LHCN-M2 (cell line): ENCODE results near the gene U2AF2. TPM values are rescaled to one million over a fixed set of nuclear protein-coding genes. Genes with fewer than 3 reads are reported as not detected.

ENCODE experiments used
- DNase-seq: peaks from one replicate; pipeline ENCODE4 v3.0.0-alpha.2; 2012; ENCODE audit warnings: low read depth
- polyA plus RNA-seq: library from polyadenylated mRNA; unstranded; fragments of >200 nt; gene quantifications from one replicate; pipeline ENCODE4 v1.2.1, GENCODE V29; 2012; ENCODE audit warnings: missing spikeins
- total RNA-seq: library from RNA; depleted of rRNA; stranded (reverse); fragments of >200 nt; gene quantifications from 2 replicates; pipeline ENCODE4 v1.2.3, GENCODE V29; 2014; rRNA removed

The U2AF2 gene
- 168 and 174 TPM in 2 replicates for total RNA-seq
- polyA plus RNA-seq: 161 TPM

GRCh38 chr19:55654868-55655647 is at the start of gene U2AF2:
TSS of gene U2AF2 (plus strand) at chr19:55655035. CDS start at chr19:55655105, 70 bp downstream.
- peak; percentile 84 for DNase-seq

GRCh38 chr19:55605207-55605636 is 49.6 kb upstream of the U2AF2 start:
- peak; percentile 96 for DNase-seq

- DNase-seq: peak; percentile 74
Measured at GRCh38 chr19:55605637-55606470, 49.0 kb upstream of the U2AF2 start, which contains the start of gene ZNF865. TSS of gene ZNF865 (plus strand) at chr19:55605647. CDS start at chr19:55613619, 7,972 bp downstream.

DNA sequence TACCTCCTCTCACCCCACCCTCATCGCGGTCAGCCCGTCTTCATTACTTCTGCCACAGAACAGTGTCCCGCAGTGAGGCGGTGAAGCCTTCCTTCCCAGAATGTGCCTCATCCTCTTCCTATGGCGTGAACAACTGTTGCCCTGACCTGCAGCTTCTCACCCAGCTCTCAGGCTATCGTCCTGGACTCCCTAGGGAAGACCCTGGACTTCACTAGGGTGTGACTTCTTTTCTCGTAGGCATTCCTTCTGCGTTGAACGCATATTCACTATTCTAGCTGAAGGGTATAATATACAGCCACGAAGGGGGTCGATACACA is 48.4 kb upstream of the U2AF2 start:
- no peak for DNase-seq

DNA sequence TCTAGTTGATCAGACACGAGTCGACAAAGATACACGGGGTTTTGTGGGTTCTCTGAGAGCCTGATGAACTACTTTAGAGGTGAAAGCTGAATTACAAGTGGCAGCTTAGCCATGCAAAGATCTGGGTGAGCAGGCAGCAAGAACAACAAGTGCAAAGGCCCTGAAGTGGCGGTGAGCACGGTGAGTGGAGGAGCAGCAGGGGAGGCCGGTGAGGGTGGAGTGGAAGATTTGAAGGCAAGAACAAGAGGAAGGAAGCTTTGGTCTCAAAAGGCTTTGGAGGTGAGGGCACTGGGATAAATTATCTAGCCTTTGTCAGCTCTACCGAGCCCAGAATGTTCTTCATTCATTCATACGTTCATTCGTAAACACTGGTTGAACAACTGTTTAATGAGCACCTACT is 48.0 kb upstream of the U2AF2 start:
- no peak for DNase-seq

DNA sequence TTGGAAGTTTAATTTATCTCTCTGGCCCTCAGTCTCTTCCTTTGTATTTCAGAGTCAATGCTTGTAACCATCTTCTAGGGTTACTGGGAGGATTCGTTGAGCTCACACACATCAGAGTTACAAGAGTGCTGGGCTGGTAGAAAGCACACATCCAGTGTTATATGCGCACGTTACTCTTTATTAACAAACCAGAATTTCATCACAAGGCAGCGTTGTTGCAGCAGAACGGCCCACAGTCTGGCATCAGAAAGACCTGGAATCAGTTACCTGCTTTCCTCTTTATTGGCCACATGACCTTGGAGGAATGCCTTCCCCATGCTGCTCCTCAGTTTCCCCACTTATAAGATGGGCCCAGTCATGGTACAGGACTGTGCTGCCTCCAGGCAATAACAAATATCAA is 45.5 kb upstream of the U2AF2 start:
- no peak for DNase-seq

DNA sequence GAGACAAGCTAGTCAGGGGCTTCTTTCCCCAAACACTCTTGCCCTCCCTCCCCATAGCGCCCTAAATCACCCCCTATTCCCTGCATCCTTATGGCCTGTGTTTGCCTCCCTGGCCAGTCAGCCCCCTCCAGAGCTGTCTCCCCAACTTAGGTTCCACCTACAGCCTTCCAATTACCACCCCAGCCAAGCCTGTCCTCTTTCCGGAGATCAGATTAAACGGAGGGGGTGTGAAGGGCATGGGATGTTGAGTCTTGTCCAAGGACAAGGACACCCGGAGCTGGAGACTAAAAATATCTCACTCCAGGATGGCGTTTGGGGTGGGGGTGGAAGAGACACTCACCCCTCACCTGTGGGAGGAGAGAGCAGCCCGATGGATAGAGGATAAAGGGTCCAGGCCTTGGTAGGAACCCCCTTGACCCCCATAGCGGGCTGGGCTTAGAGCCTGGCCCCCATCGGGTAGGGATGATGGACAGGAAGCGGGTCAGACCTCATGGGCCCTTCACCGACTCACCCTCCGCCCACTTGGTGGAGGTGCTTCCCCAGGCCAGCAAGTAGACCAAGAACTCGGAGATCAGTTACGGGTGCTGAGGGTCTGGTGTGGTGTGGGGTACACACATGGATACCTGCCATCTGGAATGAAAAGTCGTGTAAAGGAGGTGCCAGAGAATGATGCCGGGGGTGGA is 43.4 kb upstream of the U2AF2 start:
- DNase-seq: no peak

DNA sequence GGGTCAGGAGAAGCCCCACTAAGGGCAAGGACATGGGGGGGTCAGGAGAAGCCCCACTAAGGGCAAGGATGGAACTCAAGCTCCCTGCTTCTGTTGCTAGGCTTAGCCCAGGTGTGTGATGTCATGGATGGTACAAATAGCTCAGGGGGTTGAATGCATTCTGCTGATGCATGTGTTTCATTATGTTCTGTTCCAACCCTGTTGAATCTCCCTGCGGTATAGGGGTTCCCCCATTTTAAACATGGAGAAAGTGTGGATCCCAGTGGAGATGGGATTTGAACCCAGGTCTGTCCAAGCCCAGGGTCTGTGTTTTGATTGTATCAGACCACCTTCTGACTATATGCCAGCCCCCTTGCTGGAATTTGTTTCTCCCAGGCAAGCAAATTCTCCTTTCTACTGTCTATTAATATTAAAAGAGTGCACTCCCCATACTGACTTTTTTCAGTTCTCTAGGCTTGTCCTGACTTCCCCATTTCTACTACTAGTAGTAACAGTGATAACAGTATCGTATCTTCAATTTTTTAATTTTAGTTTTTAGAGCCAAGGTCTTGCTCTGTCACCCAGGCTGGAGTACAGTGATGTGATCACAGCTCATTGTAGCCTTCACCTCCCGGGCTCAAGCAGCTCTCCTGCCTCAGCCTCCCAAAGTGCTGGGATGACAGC is 42.7 kb upstream of the U2AF2 start:
- DNase-seq: no peak

- DNase-seq: no peak
Measured at GRCh38 chr19:55613396-55613795, 41.4 kb upstream of the U2AF2 start.

- no peak for DNase-seq
Measured at GRCh38 chr19:55613930-55614710, 40.7 kb upstream of the U2AF2 start.

DNA sequence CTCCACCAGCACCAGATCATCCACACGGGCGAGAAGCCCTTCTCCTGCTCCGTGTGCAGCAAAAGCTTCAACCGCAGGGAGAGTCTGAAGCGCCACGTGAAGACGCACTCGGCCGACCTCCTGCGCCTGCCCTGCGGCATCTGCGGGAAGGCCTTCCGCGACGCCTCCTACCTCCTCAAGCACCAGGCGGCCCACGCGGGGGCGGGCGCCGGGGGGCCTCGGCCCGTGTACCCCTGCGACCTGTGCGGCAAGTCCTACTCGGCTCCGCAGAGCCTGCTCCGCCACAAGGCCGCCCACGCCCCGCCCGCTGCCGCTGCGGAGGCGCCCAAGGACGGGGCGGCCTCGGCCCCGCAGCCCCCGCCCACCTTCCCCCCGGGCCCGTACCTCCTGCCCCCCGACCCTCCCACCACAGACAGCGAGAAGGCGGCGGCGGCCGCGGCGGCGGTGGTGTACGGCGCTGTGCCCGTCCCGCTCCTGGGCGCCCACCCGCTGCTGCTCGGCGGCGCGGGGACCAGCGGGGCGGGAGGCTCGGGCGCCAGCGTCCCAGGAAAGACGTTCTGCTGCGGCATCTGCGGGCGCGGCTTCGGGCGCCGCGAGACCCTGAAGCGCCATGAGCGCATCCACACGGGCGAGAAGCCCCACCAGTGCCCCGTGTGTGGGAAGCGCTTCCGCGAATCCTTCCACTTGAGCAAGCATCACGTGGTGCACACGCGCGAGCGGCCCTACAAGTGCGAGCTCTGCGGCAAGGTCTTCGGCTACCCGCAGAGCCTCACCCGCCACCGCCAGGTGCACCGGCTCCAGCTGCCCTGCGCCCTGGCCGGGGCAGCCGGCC is 39.9 kb upstream of the U2AF2 start:
- no peak for DNase-seq

DNA sequence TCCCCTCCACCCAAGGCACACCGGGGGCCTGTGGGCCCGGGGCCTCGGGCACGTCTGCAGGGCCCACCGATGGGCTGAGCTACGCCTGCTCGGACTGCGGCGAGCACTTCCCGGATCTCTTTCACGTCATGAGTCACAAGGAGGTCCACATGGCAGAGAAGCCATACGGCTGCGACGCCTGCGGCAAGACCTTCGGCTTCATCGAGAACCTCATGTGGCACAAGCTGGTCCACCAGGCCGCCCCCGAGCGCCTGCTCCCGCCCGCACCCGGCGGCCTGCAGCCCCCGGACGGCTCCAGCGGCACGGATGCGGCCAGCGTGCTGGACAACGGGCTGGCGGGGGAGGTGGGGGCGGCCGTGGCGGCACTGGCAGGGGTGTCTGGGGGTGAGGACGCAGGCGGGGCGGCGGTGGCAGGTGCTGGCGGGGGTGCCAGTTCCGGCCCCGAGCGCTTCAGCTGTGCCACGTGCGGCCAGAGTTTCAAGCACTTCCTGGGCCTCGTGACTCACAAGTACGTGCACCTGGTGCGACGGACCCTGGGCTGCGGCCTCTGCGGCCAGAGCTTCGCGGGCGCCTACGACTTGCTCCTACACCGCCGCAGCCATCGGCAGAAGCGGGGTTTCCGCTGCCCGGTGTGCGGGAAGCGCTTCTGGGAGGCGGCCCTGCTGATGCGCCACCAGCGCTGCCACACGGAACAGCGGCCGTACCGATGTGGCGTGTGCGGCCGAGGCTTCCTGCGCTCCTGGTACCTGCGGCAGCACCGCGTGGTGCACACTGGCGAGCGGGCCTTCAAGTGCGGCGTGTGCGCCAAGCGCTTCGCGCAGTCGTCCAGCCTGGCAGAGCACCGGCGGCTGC is 39.1 kb upstream of the U2AF2 start:
- DNase-seq: no peak

DNA sequence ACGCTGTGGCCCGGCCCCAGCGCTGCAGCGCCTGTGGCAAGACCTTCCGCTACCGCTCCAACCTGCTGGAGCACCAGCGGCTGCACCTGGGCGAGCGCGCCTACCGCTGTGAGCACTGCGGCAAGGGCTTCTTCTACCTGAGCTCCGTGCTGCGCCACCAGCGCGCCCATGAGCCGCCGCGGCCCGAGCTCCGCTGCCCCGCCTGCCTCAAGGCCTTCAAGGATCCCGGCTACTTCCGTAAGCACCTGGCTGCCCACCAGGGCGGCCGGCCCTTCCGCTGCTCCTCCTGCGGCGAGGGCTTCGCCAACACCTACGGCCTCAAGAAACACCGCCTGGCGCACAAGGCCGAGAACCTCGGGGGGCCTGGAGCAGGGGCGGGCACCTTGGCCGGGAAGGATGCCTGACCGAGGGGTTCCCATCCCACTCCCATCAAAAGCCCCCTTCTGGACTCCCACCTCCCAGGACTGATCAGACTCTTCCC is 38.4 kb upstream of the U2AF2 start:
- no peak for DNase-seq

GRCh38 chr19:55617426-55617825 is 37.4 kb upstream of the U2AF2 start:
- no peak for DNase-seq

GRCh38 chr19:55618426-55618825 is 36.4 kb upstream of the U2AF2 start:
- DNase-seq: no peak

DNA sequence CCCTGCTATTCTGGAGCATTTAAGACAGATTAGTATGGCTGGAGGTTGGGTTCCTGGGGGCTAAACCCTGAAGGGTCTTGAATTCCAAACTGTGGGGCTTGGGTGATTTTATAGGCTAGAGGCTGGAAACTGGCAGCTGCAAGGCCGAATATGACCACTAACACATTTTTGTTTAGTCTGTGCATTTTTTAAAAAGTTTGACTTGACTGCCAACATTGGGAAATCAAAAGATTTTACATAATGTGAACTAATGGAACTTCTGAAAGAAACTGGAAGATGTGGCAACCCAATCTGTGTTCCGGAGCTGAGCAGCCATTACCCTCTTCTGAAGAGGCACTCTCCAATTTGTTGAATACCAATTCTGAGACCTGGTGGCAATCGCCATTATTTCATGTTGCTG is 35.5 kb upstream of the U2AF2 start:
- DNase-seq: no peak

DNA sequence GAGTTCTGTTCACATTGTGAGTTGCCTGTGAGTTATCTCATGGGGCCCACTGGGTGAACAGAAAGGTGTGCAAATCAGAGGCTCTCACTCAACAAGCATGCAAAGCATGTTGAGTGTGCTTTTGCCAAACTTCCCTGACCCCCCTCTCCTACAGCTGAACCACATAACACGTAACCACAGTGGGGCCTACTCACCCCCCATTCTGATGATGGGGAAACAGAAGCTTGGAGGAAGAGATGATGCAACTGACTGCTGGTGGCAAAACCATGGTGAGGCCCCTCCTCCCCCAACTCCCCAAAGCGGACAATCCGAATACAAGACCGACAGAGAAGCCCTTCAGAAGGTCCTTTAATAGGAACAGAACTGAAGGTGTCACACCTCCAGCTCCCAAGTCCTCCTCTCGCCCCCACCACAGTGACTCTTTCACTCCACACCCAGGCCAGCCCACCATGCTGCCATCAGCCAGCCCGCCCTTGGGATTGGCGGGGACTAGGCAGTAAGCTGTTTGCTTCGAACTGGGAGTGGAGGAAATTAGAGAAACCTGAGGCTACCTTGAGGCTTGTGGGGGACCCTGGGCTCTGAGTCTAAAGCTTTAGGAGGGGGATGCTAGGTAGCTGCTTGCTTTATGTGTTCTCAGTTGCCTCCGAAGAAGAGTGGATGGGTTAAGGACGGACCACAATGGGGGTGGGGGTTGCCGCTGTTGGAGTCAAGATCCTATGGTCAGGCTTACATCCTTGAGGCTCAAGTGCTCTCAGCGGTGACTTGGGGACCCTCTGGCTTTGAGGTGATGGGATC is 34.2 kb upstream of the U2AF2 start:
- DNase-seq: no peak

GRCh38 chr19:55621205-55621672 is 33.6 kb upstream of the U2AF2 start:
- DNase-seq: no peak
